GM23248 (cell line): ENCODE data around the gene MYO1D.

ENCODE experiments used
- EZH2 ChIP-seq: fragments of 200-600 bp; sonication (generic); IDR thresholded peaks from 2 replicates; pipeline ENCODE4 v1.6.1; 2018; ENCODE audit warnings: antibody characterized with exemption, mild to moderate bottlenecking; ENCODE audit not compliant: insufficient read depth, poor library complexity, severe bottlenecking
- EZH2phosphoT487 ChIP-seq: fragments of 200-600 bp; sonication (generic); IDR thresholded peaks from 2 replicates; pipeline ENCODE4 v1.6.1; 2018; ENCODE audit warnings: antibody characterized with exemption, moderate library complexity, mild to moderate bottlenecking, low read depth; ENCODE audit not compliant: insufficient read depth

DNA sequence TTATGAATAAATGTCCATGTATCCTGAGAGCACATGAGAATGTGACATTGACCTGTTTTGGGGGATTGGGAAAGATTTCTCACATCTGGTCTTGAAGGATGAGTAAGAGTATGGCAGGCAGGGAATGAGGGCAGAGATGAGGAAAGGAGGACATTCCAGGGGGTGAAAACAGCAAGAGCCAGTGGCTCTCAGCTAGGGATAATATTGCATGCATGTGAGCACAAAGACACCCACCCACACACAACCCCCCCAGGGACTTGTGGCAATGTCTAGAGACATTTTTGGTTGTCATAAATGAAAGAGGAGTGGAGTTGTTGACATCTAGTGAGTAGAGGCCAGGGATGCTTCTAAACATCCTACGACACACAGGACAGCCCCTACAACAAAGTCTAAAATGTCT lies 6.0 kb downstream of the MYO1D start:
- TF ChIP-seq EZH2phosphoT487 (0 out of 2 replicates have a peak, but pooled peaks have one; percentile 38), EZH2 (no peak)
